ENCODE data around the gene TBL3. TPM values are rescaled to one million over a fixed set of nuclear protein-coding genes. Genes with fewer than 3 reads are reported as not detected.

TBL3 gene
- total and polyA plus RNA-seq, 9 of the 15 experiments (the other 6 are each of a cell fraction or from before 2014, with no cell fraction given): 0.97 to 117 (median 24.5) TPM

GRCh38 chr16:2015947-2016208 is 44.0 kb downstream of the TBL3 start:
- H3K4me1 ChIP-seq (replicated peaks in 1 of 2; ENCODE audit: control insufficient read depth in 2 of 2, insufficient read depth in 2 of 2, low read length in 2 of 2): peaks cover 4 to 37% of the 10 kb centered on the region in 2 experiments; a peak in 4 of 5 replicates
- FAIRE-seq: no peak
- ATAC-seq: no peak
- H2AFZ ChIP-seq (ENCODE audit: low read depth, low read length): no peak overlapping the region
- peak overlapping the region in 1 of 2 experiments; percentile 90; a peak in 2 of 4 replicates for H3K9ac ChIP-seq (ENCODE audit: insufficient read depth in 1 of 2, low read depth in 2 of 2, low read length in 2 of 2)
- BruUV-seq (replicated peaks): no TSS peak
- ChIA-PET CTCF (ENCODE audit: low intra/inter-chr PET ratio) (interaction anchor here (0.9 kb wide), 1 partner anchor 904 kb away, joined by 3 read pairs; no protein-coding TSS in a partner anchor), POLR2A (interaction anchor here (0.6 to 2.0 kb wide), 3 partner anchors 32 to 402 kb away, joined by 3 to 9 read pairs (median 3); partner anchors contain the start of genes GFER and TRAF7)
- no peak overlapping the region for H3K27ac ChIP-seq (ENCODE audit: extremely low read depth, low read depth, low read length)
- no peaks in the 10 kb centered on the region for H4K20me1 ChIP-seq (replicated peaks; ENCODE audit: control insufficient read depth, insufficient read depth, low read length)
- no peaks in the 10 kb centered on the region for H3K36me3 ChIP-seq (ENCODE audit: control insufficient read depth, insufficient read depth, low read length)
- TF ChIP-seq FOXK2 (conservative IDR thresholded peaks at IDR 0.05 in 1 of 2, IDR thresholded peaks at IDR 0.05 in 1 of 2; ENCODE audit: low read depth in 2 of 2): no peak
- no peak for TF ChIP-seq MCM3 (IDR thresholded peaks at IDR 0.05)
- TF ChIP-seq MAZ (CRISPR knock-in tag; conservative IDR thresholded peaks at IDR 0.05 in 1 of 2, IDR thresholded peaks at IDR 0.05 in 1 of 2): no peak
- TF ChIP-seq GTF2A2 (tag; IDR thresholded peaks at IDR 0.05): no peak
- TF ChIP-seq SREBF1 (IDR thresholded peaks at IDR 0.05; ENCODE audit: borderline replicate concordance, low read depth, low read length): no peak
- TF ChIP-seq, protein P1, sequence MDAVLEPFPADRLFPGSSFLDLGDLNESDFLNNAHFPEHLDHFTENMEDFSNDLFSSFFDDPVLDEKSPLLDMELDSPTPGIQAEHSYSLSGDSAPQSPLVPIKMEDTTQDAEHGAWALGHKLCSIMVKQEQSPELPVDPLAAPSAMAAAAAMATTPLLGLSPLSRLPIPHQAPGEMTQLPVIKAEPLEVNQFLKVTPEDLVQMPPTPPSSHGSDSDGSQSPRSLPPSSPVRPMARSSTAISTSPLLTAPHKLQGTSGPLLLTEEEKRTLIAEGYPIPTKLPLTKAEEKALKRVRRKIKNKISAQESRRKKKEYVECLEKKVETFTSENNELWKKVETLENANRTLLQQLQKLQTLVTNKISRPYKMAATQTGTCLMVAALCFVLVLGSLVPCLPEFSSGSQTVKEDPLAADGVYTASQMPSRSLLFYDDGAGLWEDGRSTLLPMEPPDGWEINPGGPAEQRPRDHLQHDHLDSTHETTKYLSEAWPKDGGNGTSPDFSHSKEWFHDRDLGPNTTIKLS (IDR thresholded peaks at IDR 0.05; ENCODE audit: borderline replicate concordance, low read depth): no peak
- no peak for TF ChIP-seq COPS2 (conservative IDR thresholded peaks at IDR 0.05)
- TF ChIP-seq PRMT5 (CRISPR knock-in tag; IDR thresholded peaks at IDR 0.05): no peak
- no peak for TF ChIP-seq CBFB (CRISPR knock-in tag; IDR thresholded peaks at IDR 0.05)
- TF ChIP-seq ATF6 (CRISPR knock-in tag; IDR thresholded peaks at IDR 0.05): no peak
- no peak for TF ChIP-seq SRSF1 (IDR thresholded peaks at IDR 0.05; ENCODE audit: low read depth, low read length)
- TF ChIP-seq ZNF583 (CRISPR knock-in tag; IDR thresholded peaks at IDR 0.05): no peak
- no peak for TF ChIP-seq DNMT1 (IDR thresholded peaks at IDR 0.05)
- TF ChIP-seq ZNF282 (CRISPR knock-in tag; IDR thresholded peaks at IDR 0.05): no peak
- no peak for TF ChIP-seq EZH2 (IDR thresholded peaks at IDR 0.05; ENCODE audit: borderline replicate concordance, low read depth, low read length)
- TF ChIP-seq DACH1 (IDR thresholded peaks at IDR 0.05; ENCODE audit: partially characterized antibody): no peak
- no peaks in the 10 kb centered on the region for H3K27me3 ChIP-seq (ENCODE audit: control insufficient read depth in 2 of 2, insufficient read depth in 2 of 2, low read length in 2 of 2)
- H3K4me2 ChIP-seq (ENCODE audit: insufficient read depth, low read length): no peak overlapping the region
- no peak overlapping the region for H3K4me3 ChIP-seq
- WGBS (ENCODE audit: insufficient coverage, low coverage, missing lambda C conversion rate): 65% methylated on average over 7 of the region's 7 CpGs
- DNase-seq (ENCODE audit: extremely low read depth in 1 of 4, low spot score in 3 of 4): no peak
- in situ Hi-C loops (cut with MboI): no loop called here
- intact Hi-C loops (cut with micrococcal nuclease): no loop called here
- no peaks in the 10 kb centered on the region for H3K9me3 ChIP-seq (replicated peaks; ENCODE audit: control insufficient read depth, insufficient read depth, low read depth, low read length)
- H3K79me2 ChIP-seq (ENCODE audit: control insufficient read depth, insufficient read depth, low read length): peaks cover 1% of the 10 kb centered on the region; the same call in 2 of the 3 replicates
- no peaks in the 10 kb centered on the region for H3K9me1 ChIP-seq (ENCODE audit: control insufficient read depth, insufficient read depth, low read length)
